PFSK-1 (cell line): Measurements from ENCODE around the gene ALMS1.

ENCODE experiments used
- FOXP2 ChIP-seq: optimal IDR thresholded peaks from 2 replicates; pipeline ENCODE3; 2011; ENCODE audit warnings: borderline replicate concordance, control low read depth, inconsistent platforms; ENCODE audit not compliant: insufficient read depth; ENCODE audit errors: extremely low read length, extremely low read depth
- POLR2AphosphoS5 ChIP-seq: IDR thresholded peaks from 2 replicates; pipeline ENCODE4 v1.6.1; 2012; ENCODE audit warnings: low read depth, mild to moderate bottlenecking, control low read depth, low read length, moderate library complexity
- REST ChIP-seq, 2 experiments: IDR thresholded peaks; 2 replicates each; pipeline versions ENCODE4 v1.6.1 to v1.8.0; 2011 to 2012; ENCODE audit warnings: low read depth in 2 of 2, low read length in 2 of 2, control low read depth in 1 of 2, inconsistent platforms in 1 of 2, mild to moderate bottlenecking in 1 of 2, moderate library complexity in 1 of 2; ENCODE audit not compliant: insufficient read depth in 1 of 2
- SIN3A ChIP-seq: IDR thresholded peaks from 2 replicates; pipeline ENCODE4 v1.6.1; 2012; ENCODE audit warnings: mild to moderate bottlenecking, low read length, moderate library complexity, borderline replicate concordance; ENCODE audit not compliant: insufficient read depth
- TAF1 ChIP-seq: IDR thresholded peaks from 2 replicates; pipeline ENCODE4 v1.6.1; 2012; ENCODE audit warnings: low read length, control low read depth, borderline replicate concordance; ENCODE audit not compliant: insufficient read depth

ALMS1 gene

GRCh38 chr2:73651591-73652230, 266.1 kb downstream of the ALMS1 start:
- no peak for TF ChIP-seq REST (IDR thresholded peaks at IDR 0.05; ENCODE audit: insufficient read depth in 1 of 2, low read depth in 2 of 2, low read length in 2 of 2)
- no peak for TF ChIP-seq POLR2AphosphoS5
- no peak for TF ChIP-seq FOXP2
- no peak for TF ChIP-seq TAF1
- no peak for TF ChIP-seq SIN3A

- TF ChIP-seq SIN3A, result no peak
- no peak for TF ChIP-seq FOXP2
- TF ChIP-seq TAF1, result no peak
- TF ChIP-seq POLR2AphosphoS5, result no peak
- TF ChIP-seq REST (IDR thresholded peaks at IDR 0.05; ENCODE audit: insufficient read depth in 1 of 2, low read depth in 2 of 2, low read length in 2 of 2), result no peak
Measured at GRCh38 chr2:73652348-73652747, 266.7 kb downstream of the ALMS1 start.

- TF ChIP-seq FOXP2 (no peak), TAF1 (no peak), REST (IDR thresholded peaks at IDR 0.05; ENCODE audit: insufficient read depth in 1 of 2, low read depth in 2 of 2, low read length in 2 of 2) (no peak), SIN3A (no peak), POLR2AphosphoS5 (no peak)
Measured at GRCh38 chr2:73654175-73654574, 268.5 kb downstream of the ALMS1 start.
